ENCODE measurements around the gene CCDC33. TPM values are rescaled to one million over a fixed set of nuclear protein-coding genes. Genes with fewer than 3 reads are reported as not detected.

The CCDC33 gene
- total RNA-seq, 1 donor from 2014 or later: 0.51 TPM

GRCh38 chr15:74362482-74362881 is 126.4 kb downstream of the CCDC33 start:
- no peak overlapping the region for H3K4me3 Mint-ChIP-seq (ENCODE audit: unreplicated experiment)
- H3K36me3 Mint-ChIP-seq (ENCODE audit: low read depth, unreplicated experiment): no peaks in the 10 kb centered on the region
- peaks cover 12% of the 10 kb centered on the region for H3K4me1 Mint-ChIP-seq (ENCODE audit: unreplicated experiment)
- peaks cover 3% of the 10 kb centered on the region for H3K27me3 Mint-ChIP-seq (ENCODE audit: unreplicated experiment)
- H3K9me3 Mint-ChIP-seq (ENCODE audit: unreplicated experiment): no peaks in the 10 kb centered on the region
- no peak for DNase-seq (ENCODE audit: low spot score)
- no peak for TF ChIP-seq CTCF (IDR thresholded peaks at IDR 0.05; ENCODE audit: unreplicated experiment)
- H3K27ac Mint-ChIP-seq (ENCODE audit: unreplicated experiment): no peak overlapping the region

DNA sequence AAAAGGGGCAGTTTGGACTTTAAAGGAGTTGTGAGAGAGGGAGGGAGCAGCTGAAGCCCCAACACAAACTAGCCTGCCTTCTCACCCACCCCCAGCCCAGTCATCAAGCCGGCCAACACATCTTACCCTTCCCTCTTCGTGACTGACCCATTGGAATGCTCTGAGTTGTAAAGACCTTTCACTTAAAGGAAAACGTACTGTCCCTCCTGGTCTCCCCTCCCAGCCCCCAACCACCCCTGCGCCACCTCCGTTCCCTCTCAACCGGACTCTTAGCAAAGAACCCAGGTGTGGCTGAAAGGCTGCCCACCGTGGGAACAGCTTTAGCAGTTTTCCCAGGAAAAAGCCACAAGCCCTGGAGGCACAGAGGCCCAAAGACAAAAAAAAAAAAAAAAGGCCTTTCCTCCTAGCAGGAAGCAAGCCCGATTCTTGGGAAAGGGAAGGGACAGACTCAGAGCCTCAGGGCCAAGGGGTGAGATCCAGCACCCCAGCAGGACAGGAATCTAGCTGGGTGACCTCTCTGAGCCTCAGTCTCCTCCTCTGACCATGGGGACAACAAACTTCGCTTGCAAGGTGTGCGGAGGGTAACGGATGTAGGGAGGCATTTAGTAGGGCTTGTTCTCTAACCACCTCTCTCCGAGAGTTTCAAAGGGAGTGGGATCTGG is 128.9 kb downstream of the CCDC33 start:
- H3K4me1 Mint-ChIP-seq (ENCODE audit: unreplicated experiment): peaks cover 12% of the 10 kb centered on the region
- no peak for TF ChIP-seq CTCF (IDR thresholded peaks at IDR 0.05; ENCODE audit: unreplicated experiment)
- H3K27me3 Mint-ChIP-seq (ENCODE audit: unreplicated experiment): peaks cover 3% of the 10 kb centered on the region
- peak overlapping the region; percentile 87 for H3K4me3 Mint-ChIP-seq (ENCODE audit: unreplicated experiment)
- H3K27ac Mint-ChIP-seq (ENCODE audit: unreplicated experiment): peak overlapping the region; percentile 70
- H3K9me3 Mint-ChIP-seq (ENCODE audit: unreplicated experiment): no peaks in the 10 kb centered on the region
- DNase-seq (ENCODE audit: low spot score): no peak
- no peaks in the 10 kb centered on the region for H3K36me3 Mint-ChIP-seq (ENCODE audit: low read depth, unreplicated experiment)

DNA sequence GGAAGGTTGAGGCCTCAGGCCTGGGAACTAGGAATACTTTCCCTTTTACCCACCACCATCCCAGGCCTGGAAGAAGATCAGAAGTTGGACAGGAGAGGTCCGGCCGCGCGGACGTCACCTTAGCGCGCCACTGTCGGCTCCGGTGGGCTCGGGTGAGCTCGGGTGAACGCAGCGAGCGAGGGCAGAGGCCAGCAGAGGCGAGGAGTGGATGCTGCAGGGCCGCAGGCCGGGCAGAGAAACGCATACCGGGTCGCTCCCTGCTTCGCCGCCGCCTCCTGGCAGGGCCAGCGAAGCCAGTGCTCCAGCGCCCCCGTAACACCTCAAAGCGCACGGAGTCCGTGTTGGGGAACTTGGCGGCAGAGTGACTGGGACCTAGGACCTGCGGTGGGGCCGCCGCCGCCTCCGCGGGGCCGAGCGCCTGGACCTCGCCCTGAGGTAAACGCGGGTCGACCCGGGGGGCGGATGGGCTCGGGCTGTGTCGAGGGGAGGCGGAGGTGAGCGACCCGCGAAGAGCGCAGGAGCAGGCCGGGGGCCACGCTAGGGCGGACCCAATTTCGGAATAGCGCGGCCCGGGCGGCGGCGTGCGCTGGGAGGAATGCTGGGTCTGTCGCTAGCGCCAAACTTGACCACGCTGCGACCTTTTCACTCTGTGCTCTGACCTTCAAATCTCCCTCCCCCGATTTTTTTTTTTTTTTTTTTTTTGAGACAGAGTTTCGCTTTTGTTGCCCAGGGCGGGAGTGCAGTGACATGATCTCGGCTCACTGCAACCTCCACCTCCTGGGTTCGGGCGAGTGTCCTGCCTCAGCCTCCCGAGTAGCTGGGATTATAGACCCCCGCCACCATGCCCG is 129.7 kb downstream of the CCDC33 start:
- DNase-seq (ENCODE audit: low spot score): peak; percentile 69
- no peak for TF ChIP-seq CTCF (IDR thresholded peaks at IDR 0.05; ENCODE audit: unreplicated experiment)
- Mint-ChIP-seq H3K9me3 (ENCODE audit: unreplicated experiment) (no peaks in the 10 kb centered on the region), H3K36me3 (ENCODE audit: low read depth, unreplicated experiment) (no peaks in the 10 kb centered on the region), H3K4me3 (ENCODE audit: unreplicated experiment) (peak overlapping the region; percentile 87), H3K4me1 (ENCODE audit: unreplicated experiment) (peaks cover 12% of the 10 kb centered on the region), H3K27me3 (ENCODE audit: unreplicated experiment) (peaks cover 3% of the 10 kb centered on the region), H3K27ac (ENCODE audit: unreplicated experiment) (peak overlapping the region; percentile 70)

GRCh38 chr15:74367296-74367854 is 131.2 kb downstream of the CCDC33 start, which contains the start of gene CYP11A1:
TSS of gene CYP11A1 (minus strand) at chr15:74367646. CDS start at chr15:74367585, 61 bp downstream.
- Mint-ChIP-seq H3K9me3 (ENCODE audit: unreplicated experiment) (no peaks in the 10 kb centered on the region), H3K4me1 (ENCODE audit: unreplicated experiment) (peaks cover 15% of the 10 kb centered on the region), H3K27ac (ENCODE audit: unreplicated experiment) (no peak within 1 kb of the TSS), H3K4me3 (ENCODE audit: unreplicated experiment) (no peak within 1 kb of the TSS), H3K27me3 (ENCODE audit: unreplicated experiment) (peaks cover 3% of the 10 kb centered on the region), H3K36me3 (ENCODE audit: low read depth, unreplicated experiment) (no peaks in the 10 kb centered on the region)
- no peak for TF ChIP-seq CTCF (IDR thresholded peaks at IDR 0.05; ENCODE audit: unreplicated experiment)
- DNase-seq (ENCODE audit: low spot score): no peak
